ENCODE measurements around the gene FAM13A. TPM values are rescaled to one million over a fixed set of nuclear protein-coding genes. Genes with fewer than 3 reads are reported as not detected.

The FAM13A gene
- total RNA-seq, 4 donors from 2014 or later, result 5.2 to 19.1 (median 8.2) TPM

DNA sequence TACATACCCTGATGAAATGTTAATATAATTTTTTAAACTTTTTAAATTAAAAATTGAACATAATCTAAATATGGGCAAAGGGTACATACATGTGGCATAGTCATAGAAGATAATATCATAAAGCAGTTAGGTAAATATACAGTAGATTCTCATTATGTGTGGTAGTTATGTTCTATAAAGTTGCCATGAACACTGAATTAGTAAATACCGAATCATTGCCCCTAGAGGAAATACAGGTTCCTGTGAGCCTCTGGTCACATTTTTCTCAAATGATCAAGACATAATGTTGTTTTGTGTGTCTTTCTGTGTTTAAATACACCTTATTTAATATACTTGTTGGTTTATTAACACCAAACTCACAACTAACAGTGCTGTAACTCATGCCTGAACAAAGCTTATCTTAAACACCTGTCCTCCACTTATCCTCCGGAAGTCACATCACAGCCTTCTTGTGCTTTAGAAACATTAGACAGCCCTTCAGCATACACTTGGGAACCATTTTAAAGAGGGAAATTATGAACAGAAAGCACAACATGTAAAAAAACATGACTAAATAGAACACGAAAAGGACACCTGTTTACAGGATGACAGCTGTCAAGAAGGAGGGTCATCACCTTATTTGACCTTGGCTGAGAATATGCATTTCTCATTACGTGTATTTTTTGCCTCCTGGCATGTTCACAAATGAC lies 190.0 kb downstream of the FAM13A start:
- whole genome bisulfite sequencing, 2 donors, result 49 to 59% methylated on average over 4 of the region's 4 CpGs
- no peak for TF ChIP-seq POLR2A (IDR thresholded peaks at IDR 0.05)
- TF ChIP-seq, protein P1, sequence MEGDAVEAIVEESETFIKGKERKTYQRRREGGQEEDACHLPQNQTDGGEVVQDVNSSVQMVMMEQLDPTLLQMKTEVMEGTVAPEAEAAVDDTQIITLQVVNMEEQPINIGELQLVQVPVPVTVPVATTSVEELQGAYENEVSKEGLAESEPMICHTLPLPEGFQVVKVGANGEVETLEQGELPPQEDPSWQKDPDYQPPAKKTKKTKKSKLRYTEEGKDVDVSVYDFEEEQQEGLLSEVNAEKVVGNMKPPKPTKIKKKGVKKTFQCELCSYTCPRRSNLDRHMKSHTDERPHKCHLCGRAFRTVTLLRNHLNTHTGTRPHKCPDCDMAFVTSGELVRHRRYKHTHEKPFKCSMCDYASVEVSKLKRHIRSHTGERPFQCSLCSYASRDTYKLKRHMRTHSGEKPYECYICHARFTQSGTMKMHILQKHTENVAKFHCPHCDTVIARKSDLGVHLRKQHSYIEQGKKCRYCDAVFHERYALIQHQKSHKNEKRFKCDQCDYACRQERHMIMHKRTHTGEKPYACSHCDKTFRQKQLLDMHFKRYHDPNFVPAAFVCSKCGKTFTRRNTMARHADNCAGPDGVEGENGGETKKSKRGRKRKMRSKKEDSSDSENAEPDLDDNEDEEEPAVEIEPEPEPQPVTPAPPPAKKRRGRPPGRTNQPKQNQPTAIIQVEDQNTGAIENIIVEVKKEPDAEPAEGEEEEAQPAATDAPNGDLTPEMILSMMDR (IDR thresholded peaks at IDR 0.05), result no peak

DNA sequence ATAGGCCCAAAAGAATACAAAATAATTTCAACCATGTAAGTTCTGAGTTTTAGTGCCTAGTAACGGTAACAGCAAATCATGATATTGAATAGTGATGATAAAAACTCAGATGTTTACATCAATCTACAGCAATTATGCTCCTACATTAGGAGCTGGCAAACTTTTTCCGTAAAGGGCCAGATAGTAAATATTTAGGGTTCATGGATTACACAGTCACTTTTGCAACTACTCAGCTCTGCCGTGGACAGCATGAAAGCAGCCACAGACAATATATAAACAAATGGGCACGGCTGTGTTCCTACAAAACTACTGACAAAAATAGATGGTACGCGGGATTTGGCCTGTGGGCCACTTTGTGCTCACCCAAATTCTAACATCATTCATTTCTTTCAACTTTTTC lies 191.5 kb downstream of the FAM13A start:
- no peak for TF ChIP-seq POLR2A (IDR thresholded peaks at IDR 0.05)
- TF ChIP-seq, protein P1 (IDR thresholded peaks at IDR 0.05), result no peak
- H3K4me3 ChIP-seq, result no peak overlapping the region
- H3K9me3 ChIP-seq, result no peaks in the 10 kb centered on the region
- H3K27ac ChIP-seq, result no peak overlapping the region
- peaks cover 0 to 4% (median under 1%) of the 10 kb centered on the region in 3 donors for H3K4me1 ChIP-seq
- intact Hi-C loops (cut with DNase I), result no loop called here
- 73 to 75% methylated on average over 6 of the region's 6 CpGs for WGBS, 2 donors
- no peaks in the 10 kb centered on the region for H3K27me3 ChIP-seq
- DNase-seq, result no peak
- no peaks in the 10 kb centered on the region for H3K36me3 ChIP-seq

More for the DNA sequence above, 190.0 kb downstream of the FAM13A start:
- Histone ChIP-seq H3K4me1 (no peaks in the 10 kb centered on the region), H3K4me3 (no peak overlapping the region), H3K36me3 (no peaks in the 10 kb centered on the region), H3K27me3 (no peaks in the 10 kb centered on the region), H3K27ac (no peak overlapping the region), H3K9me3 (no peaks in the 10 kb centered on the region)
- intact Hi-C loops (cut with DNase I), result no loop called here
- DNase-seq, result no peak

DNA sequence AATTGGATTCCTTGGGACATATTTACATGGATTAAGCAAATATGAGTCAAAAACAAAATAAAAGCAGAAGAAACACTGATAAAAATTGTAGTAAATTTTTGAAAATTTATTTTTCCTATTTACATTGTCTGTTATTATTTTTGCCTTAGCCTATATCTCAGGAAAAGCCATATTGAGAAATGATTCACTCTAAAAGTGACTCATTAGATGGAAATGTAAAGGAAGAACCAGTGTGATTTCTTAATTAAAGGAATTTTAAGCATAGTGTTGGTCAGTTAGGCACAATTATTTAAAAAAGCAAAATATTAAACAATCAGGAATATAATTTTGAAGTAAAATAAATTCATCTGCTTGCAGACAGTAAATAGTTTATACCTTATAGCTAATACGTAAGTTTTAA lies 191.9 kb downstream of the FAM13A start:
- Histone ChIP-seq H3K27ac (no peak overlapping the region), H3K9me3 (no peaks in the 10 kb centered on the region), H3K4me3 (no peak overlapping the region), H3K36me3 (no peaks in the 10 kb centered on the region), H3K27me3 (no peaks in the 10 kb centered on the region), H3K4me1 (peaks cover 0 to 5% (median 5%) of the 10 kb centered on the region in 3 donors)
- WGBS, 2 donors, result 82 to 93% methylated on average over 1 of the region's 1 CpG
- TF ChIP-seq, protein P1 (IDR thresholded peaks at IDR 0.05), result no peak
- no peak for TF ChIP-seq POLR2A (IDR thresholded peaks at IDR 0.05)
- no peak for DNase-seq
- intact Hi-C loops (cut with DNase I), result no loop called here

DNA sequence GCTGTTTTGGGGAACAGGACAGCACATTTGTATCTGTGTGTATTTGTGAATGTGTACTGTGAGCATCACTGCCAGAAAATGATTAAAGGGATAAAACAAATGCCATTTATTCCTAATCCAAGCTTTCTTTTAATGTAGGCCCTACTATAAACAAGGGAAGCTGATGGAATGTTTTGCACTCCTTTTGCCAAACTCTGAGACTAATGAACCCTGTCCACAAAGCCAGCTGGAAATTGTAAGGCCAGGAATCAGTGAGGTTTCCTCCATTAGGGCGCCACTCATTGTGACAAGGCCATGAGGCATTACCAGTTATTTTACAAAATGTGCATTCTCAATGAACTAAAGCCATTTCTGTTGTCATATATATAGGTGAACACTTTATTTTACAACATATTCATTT lies 196.4 kb downstream of the FAM13A start:
- no peak for DNase-seq
- intact Hi-C loops (cut with DNase I), result no loop called here
- peak overlapping the region in 2 of 4 donors; percentile 18 to 27 for H3K27ac ChIP-seq
- no peaks in the 10 kb centered on the region for H3K27me3 ChIP-seq
- peaks cover 0 to 9% (median 5%) of the 10 kb centered on the region in 3 donors for H3K4me1 ChIP-seq
- 82 to 83% methylated on average over 1 of the region's 1 CpG for WGBS, 2 donors
- no peaks in the 10 kb centered on the region for H3K9me3 ChIP-seq
- TF ChIP-seq, protein P1 (IDR thresholded peaks at IDR 0.05), result no peak
- no peak for TF ChIP-seq POLR2A (IDR thresholded peaks at IDR 0.05)
- H3K36me3 ChIP-seq, result no peaks in the 10 kb centered on the region
- no peak overlapping the region for H3K4me3 ChIP-seq

DNA sequence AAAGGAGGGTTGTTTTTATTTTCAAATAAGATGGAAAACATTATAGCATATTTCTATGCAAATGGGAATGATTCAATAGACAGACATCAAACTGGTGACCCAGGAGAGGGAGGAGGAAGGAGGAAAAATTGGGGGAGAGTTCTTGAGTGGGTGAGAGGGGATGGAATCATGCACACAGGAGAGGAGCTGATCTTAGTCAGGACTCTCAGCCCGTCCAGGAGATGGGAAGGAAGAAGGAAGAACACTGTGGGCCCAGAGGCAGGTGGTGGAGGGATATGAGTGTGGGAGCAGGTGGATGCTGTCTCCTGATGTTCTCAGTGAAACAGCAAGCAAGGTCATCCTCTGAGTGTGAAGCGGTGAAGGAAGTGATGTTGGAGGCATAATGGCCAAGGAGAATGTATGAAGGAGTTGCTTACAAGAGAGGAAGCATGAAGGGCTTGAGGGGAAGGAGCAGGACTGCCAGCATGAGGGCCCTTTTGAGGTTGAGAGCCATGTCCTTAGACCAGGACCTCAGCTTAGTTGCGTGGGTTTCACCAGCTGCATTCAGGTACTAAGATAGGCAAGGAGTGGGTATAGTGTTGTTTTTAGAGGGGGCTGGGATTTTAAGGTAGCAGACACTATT lies 197.7 kb downstream of the FAM13A start:
- peak overlapping the region in 1 of 4 donors; percentile 60 for H3K27ac ChIP-seq

More for the DNA sequence above, 197.7 kb downstream of the FAM13A start:
- no peak overlapping the region for H3K4me3 ChIP-seq
- H3K9me3 ChIP-seq, result no peaks in the 10 kb centered on the region
- peaks cover 0 to 9% (median 5%) of the 10 kb centered on the region in 3 donors for H3K4me1 ChIP-seq
- no peaks in the 10 kb centered on the region for H3K27me3 ChIP-seq
- TF ChIP-seq, protein P1 (IDR thresholded peaks at IDR 0.05), result no peak
- no peak for TF ChIP-seq POLR2A (IDR thresholded peaks at IDR 0.05)
- no peaks in the 10 kb centered on the region for H3K36me3 ChIP-seq
- WGBS, 2 donors, result 55 to 84% methylated on average over 3 of the region's 3 CpGs
- intact Hi-C loops (cut with DNase I), result no loop called here
- no peak for DNase-seq

Measured in esophagus squamous epithelium (tissue), 5 donors.